ENCODE measurements around the gene GJA4.

GJA4 gene

DNA sequence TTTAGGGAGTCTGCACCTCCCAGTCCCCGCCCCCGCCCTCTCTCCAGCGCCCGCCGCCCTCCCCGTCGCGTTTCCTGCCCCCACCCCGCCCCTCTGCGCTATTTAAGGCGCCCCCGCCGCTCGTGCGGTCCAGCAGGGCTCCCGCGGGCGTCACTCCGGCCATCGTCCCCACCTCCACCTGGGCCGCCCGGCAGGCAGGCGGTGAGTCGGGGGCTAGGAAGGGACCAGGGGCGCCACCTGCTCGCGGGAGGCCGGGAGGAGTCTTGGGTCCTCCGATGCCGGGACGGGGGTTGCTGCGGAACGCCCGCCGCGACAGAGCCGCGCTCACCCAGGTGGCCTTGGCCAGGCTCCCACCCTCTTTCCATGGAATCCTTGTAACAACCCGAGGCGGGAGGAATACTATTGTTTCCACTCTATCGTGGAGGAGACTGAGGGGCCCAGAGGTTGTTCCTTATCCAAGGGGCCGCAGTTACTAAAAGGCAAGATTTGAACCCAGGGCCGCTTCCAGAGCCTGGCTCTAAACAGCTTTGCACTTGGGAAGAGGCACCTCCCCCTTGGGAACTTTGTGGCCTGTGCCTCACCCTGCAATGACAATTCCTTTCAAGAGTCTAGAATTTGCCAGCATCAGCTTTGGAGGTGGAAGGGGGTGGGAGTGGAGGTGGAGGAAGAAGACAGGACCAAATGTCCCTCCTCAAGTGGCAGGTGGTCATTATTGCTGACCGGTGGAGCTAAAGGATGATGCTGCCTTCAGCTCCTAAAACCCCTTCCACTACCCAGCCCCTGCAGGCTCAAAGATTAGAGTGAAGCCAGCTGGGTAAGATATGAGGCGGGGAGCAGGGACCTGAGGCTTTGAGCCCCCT, at the start of gene GJA4:
Gene GJA4 (plus strand): TSS at position 132 of the 860 bp plus-strand sequence. CDS start 1,215 bp downstream, outside the sequence.
- DNase-seq (ENCODE audit: low read depth): no peak

DNA sequence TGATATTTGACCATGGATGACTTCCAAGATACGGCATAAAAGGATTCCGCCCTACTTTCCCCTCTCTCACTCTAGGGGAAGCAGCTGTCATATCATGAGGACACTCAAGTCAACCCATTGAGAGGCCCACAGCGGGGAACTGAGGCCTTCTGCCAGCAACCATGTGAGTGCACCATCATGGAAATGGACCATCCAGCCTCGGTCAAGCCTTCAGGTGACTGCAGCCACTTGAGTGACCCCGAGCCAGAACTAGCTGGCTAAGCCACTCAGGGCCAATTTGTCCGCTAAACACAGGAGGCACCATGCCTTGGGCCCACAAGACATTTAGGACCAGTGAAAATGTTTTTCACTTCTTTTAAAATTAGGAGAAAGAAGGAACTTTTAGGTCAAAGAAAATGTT, 49.0 kb upstream of the GJA4 start:
- no peak for DNase-seq (ENCODE audit: low read depth)

DNA sequence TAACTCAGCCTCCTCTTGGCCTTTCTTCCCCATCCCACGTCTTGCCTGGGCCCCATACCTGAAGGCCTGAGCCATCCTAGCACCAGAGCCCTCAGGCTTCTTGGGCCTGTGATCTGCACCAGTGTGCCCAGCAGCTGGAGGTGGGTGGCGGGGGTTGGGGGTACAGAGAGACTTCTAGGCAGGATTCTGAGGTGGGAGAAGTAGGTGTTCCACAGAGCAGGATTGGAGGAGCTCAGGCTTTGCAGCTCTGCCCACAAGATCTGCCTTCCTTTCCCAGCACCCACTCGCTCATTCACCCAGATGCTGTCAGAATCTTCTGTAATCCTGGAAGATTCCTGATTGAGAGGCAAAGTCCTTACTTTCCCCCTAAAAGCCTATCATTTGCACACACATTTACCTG, 47.9 kb upstream of the GJA4 start:
- no peak for DNase-seq (ENCODE audit: low read depth)

DNA sequence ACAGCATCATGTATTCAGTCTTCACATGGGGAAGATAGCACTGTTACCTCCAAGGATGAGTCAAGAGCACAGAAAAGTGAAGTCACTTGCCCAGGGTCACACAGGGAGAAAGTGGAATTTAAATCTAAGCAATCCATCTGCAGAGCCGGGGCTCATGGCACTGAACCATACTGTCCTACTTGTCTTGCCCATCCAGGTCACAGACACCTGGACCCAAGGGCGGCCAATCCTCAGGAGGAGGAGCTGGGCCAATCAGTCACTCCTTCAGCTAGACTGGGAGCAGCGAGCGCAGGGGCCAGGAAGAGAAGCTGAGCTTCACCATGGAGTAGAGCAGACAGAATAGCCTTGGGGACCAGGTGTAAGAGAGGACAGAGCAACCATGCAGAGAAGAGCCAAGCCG, 47.1 kb upstream of the GJA4 start:
- no peak for DNase-seq (ENCODE audit: low read depth)

DNA sequence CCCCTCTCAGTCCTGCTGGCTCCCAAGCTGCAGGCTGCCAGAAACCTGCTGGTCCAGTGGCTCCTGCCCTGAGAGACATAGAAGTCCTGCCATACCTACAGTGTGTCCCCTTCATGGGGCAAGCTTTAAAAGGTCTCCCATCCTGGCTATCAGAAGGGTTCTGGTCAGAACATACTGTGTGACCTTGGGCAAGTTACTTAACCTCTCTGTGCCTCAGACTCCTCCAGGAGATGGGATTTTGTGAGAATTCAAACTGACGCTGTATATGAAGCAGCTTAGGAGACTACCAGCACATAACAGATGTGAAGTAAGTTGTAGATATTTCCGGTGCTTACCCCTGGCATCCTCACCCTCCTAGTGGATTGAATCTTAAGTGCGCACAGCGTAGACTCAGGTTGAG, 46.7 kb upstream of the GJA4 start:
- no peak for DNase-seq (ENCODE audit: low read depth)

DNA sequence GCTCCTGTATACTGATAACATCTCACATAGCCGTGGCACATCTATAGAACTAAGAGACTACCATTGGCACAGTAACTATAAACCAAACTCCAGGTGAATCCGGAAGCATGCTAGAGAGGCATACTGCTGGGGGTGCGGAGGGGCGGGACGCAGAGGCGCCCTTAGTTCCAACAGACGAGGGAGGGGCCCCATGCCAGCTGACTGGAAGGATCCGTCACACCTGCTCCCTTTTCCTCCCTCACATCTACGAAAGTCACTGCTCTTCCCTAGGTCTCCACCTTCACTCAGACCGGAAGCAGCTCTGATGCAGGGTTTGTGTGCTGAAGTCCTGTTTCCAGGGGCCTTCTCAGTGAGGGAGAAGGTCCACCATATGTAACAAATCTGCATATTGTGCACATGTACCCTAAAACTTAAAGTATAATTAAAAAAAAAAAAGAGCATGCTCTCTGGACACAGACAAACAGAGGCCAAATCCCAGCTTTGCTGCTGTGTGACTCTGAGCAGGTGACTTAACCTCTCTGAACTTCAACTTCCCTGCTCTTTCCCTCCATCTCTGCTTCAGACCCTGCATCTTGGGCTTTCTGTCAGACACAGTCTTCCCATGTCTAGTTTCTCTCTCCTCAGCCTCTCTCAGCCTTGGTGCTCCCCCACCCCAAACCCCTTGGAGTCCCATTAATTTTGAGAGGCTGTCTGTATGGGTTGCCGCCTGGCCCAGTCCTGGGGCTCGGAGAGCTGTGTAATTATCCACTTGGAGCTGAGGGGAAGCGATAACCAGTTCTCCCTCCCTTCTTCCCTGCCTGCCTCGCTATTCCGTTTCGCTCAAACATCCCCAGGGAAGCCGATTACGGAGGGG, 45.8 kb upstream of the GJA4 start:
- DNase-seq (ENCODE audit: low read depth): no peak

DNA sequence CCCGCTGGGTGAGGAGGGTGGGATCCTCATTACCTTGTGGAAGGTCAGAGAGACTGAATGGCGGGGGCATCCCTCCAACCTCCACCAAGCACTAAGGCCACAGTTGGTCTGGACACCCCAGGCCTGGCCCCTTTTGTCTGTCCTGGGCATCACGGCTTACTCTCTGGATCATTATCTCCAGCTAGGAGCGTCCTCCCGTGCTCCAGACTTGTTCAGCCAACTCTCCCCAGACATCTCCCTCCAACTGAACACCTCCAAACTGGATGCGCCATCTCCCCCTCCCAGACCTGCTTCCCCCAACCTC, 45.2 kb upstream of the GJA4 start:
- no peak for DNase-seq (ENCODE audit: low read depth)

DNA sequence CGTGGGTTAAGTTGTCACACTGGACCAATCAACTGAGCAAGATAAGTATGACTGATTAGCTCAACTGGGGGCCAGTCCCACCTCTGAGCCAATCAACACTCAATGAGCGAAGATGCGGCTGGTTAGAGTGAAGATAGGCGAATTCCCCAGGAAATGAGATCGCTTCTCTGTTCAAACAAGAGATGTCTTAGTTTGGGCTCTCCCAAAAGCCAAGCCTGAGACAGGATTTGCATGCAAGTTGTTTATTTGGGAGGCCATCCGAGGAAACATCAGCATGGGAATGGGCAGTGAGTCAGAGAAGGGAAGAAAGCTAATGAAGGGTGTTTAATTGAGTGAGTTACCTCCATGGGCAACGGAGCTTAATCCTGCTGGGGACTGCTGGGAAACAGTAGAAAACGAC, 42.8 kb upstream of the GJA4 start:
- DNase-seq (ENCODE audit: low read depth): no peak

DNA sequence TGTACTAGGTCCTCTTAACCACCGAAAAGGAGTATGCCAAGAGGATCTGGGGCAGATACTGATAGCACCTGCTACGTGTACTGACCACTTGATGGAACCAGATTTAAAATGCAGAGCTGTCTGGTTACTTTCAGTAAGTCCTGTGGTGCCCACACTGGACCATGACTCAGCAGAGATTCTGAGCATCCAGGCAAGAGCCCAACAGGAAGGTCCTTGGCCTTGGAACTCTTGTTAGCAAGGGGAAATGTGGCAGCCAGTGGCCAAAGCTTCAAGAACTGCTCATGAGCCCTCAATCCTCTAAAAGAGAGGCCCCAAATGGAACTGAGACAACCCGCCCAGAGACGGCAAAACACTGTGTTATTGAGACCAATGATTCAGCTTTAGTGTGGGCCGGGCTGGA, 42.2 kb upstream of the GJA4 start:
- DNase-seq (ENCODE audit: low read depth): no peak

DNA sequence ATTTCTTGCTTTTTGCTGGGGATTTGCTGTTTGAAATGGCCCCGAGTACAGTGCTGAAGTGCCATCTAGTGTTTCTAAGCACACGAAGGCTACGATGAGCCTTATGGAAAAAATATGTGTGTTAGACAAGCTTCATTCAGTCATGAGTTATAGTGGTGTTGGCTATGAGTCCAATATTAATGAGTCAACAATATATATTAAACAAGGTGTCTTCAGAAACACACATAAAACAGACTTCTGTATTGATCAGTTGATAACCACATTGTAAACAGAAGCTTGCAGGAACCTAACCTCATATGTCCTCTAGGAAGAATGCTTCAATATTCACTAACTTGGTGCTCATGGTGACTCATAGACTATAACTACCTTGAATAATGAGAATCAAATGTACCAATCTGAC, 39.6 kb upstream of the GJA4 start:
- DNase-seq (ENCODE audit: low read depth): no peak

DNA sequence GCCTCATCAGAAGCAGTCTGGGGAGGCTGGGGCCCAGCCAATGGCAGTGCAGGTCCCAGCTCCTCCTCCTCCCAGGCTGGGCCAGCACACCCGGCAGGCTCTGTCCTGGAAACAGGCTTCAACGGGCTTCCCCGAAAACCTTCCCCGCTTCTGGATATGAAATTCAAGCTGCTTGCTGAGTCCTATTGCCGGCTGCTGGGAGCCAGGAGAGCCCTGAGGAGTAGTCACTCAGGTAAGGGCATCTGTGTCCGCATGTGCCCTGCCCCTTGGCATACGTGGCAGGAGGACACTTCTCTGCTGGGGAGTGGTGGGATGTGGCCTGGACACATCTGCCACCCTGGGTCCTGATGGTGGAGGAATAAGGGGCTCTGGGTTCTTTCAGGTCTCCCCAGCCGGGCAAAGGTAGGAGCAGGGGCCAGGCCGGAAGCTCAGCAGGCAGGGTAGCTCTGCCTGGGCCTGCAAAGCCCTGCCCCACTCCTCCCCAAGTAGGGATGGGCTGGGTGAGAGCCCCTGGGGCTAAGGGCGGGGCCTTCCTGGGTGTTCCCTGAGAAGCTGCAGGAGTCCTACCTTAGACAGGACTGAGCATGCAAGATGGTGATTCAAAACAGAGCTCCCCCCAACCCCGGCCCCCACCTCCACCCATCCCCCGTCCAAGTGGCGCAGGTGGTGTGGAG, 37.7 kb upstream of the GJA4 start, which contains the start of gene GJB5:
Gene GJB5 (plus strand): TSS at position 84 of the 674 bp plus-strand sequence. CDS start 2,284 bp downstream, outside the sequence.
- DNase-seq (ENCODE audit: low read depth): no peak

DNA sequence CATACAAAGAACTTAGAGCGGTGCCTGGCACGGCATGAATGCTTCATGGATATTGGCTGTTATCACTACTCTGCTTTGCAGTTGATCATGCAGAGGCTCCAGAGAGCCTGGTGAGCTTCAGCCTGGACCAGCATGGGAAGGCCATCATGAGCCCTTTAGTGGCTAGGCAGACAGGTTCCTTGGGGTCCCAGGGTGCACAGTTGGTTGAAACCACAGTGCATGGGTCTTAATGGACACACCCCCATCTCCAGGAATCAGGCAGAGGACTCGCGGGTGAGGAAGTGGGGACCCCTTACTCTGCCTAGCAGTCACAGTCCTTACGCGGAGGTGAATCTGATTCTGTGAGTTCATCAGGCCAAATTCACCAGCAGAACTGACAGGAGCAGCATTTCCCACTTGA, 36.8 kb upstream of the GJA4 start:
- no peak for DNase-seq (ENCODE audit: low read depth)

DNA sequence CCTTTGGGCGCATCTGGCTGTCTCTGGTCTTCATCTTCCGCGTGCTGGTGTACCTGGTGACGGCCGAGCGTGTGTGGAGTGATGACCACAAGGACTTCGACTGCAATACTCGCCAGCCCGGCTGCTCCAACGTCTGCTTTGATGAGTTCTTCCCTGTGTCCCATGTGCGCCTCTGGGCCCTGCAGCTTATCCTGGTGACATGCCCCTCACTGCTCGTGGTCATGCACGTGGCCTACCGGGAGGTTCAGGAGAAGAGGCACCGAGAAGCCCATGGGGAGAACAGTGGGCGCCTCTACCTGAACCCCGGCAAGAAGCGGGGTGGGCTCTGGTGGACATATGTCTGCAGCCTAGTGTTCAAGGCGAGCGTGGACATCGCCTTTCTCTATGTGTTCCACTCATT, 35.4 kb upstream of the GJA4 start:
- DNase-seq (ENCODE audit: low read depth): no peak

DNA sequence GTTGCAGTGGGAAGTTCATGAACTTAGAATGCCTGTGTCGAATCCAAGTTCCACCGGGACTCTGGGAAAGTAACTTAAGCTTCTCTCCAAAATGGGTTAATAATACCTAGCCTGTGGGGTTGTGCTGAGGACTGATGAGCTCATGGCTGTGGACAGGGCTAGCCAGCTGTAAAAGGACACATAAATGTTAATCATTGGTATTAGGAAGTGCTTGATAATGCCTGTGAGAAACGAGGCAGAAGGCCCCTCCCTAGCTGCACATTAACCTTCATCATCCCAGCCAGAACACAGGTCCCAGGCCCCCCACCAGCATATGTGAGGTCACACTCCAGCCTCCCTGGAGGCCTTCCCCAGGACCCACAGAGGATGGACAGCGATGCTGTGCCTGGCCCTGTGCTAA, 34.0 kb upstream of the GJA4 start:
- DNase-seq (ENCODE audit: low read depth): no peak

DNA sequence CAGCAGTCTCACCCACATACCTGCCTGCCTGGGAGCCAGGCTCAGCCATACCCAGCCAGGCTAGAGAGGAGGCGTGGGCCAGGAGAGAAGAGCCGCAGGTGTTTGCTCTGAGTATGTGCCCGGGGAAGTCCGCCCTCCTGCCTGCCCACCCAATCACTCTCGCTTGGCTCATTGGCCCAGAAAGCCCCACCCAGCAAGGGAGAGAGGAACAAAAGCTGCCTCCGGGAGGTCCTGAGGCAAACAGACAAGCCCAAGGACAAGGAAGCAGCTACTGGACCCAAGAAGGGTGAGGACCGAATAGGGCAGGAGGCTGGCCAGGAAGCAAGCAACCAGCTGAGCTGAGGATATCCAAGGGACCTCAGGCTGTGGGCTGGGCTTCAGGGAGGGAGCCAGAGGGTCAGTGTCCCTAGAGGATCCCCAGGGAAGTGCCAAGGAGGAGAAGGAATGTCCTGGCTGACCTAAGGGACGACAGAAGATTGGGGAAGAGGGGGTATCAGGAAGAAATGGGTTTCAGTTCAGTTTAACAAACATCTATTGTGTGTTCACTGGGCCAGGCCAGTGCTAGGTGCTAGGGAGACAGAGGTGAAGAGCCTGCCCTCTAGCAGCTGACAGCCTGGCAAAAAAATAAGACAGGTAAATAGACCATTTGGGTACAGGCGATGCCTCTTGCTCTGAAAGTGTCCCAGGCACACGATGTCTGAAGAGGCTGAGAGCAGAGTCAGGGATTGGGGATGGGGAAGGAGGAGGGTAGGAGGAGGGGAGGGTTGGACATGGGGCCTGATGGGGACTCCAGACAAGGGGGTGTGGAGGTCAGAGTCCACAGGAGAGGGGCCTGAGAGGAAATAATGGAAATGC, 33.1 kb upstream of the GJA4 start, which contains the start of gene GJB4:
Gene GJB4 (plus strand): TSS at position 238 of the 855 bp plus-strand sequence. CDS start 1,515 bp downstream, outside the sequence.
- DNase-seq (ENCODE audit: low read depth): no peak

DNA sequence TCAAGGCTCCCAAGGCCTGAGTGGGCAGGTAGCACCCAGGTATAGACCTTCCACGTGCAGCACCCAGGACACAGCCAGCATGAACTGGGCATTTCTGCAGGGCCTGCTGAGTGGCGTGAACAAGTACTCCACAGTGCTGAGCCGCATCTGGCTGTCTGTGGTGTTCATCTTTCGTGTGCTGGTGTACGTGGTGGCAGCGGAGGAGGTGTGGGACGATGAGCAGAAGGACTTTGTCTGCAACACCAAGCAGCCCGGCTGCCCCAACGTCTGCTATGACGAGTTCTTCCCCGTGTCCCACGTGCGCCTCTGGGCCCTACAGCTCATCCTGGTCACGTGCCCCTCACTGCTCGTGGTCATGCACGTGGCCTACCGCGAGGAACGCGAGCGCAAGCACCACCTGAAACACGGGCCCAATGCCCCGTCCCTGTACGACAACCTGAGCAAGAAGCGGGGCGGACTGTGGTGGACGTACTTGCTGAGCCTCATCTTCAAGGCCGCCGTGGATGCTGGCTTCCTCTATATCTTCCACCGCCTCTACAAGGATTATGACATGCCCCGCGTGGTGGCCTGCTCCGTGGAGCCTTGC, 31.5 kb upstream of the GJA4 start:
- DNase-seq (ENCODE audit: low read depth): no peak

DNA sequence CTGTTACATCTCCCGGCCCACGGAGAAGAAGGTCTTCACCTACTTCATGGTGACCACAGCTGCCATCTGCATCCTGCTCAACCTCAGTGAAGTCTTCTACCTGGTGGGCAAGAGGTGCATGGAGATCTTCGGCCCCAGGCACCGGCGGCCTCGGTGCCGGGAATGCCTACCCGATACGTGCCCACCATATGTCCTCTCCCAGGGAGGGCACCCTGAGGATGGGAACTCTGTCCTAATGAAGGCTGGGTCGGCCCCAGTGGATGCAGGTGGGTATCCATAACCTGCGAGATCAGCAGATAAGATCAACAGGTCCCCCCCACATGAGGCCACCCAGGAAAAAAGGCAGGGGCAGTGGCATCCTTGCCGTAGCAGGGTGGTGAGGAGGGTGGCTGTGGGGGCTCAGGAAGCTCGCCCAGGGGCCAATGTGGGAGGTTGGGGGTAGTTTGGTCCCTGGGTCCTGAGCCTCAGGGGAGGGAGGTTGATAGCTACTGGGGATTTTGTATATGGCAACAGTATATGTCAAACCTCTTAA, 31.0 kb upstream of the GJA4 start:
- no peak for DNase-seq (ENCODE audit: low read depth)

DNA sequence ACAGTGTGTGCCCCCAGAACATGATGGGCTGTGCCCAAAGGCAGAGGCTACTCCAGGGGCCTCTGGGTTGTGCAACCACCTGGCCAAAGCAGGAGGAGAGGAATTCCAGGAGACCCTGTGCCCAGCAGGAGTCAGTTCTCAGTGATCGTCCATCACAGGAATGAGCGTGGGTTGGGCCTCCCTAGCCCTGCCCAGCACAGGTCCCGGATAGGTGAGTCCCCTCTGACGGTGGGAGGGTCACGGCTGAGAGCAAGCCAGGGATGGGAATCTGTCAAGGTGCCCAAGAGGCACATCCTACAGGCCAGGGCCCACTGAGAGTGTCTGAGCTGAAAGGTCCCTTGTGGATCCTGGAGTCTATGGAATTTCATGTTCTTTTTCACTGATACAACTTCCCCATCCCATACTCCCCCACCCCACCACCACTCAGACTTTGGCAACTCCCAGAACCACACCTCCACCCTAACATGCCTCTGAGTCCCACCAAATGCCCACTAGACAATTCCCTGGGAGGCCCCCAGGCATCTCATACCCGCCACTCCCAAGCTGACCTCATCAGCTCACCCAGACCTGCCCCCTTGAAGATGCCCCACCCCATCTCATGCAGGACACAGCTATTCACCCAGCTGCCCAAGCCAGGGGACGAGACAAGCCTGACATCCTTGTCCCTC, 30.2 kb upstream of the GJA4 start:
- no peak for DNase-seq (ENCODE audit: low read depth)

DNA sequence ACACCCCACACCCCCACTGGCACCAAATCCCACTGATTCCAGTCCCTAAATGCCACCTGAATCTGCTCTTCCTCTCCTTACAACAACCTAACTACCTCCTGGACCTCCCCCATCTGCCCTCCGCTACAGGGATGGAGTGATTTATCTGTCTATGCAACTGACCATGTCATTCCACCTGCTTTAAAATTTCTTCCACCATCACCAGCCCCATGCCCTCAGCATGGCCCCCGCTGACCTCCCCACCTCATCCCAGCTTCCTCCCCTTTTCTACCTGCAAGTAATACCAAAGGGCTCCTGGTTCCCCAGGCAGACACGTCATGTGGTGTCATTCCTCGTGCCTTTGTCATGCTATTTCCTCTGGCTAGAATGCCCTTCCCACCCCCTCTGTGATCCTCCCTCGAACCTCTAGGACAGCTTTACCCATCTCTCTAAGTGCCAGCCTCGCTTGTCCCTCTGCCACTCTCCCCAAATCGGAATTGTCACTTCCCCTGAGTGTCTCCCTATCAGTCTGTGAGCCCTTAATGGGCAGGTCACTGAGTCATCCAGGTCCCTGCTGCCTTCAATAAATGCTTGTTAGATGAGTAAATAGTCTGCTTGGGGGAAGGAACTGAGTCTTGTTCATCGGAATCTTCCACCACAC, 29.5 kb upstream of the GJA4 start:
- DNase-seq (ENCODE audit: low read depth): no peak

DNA sequence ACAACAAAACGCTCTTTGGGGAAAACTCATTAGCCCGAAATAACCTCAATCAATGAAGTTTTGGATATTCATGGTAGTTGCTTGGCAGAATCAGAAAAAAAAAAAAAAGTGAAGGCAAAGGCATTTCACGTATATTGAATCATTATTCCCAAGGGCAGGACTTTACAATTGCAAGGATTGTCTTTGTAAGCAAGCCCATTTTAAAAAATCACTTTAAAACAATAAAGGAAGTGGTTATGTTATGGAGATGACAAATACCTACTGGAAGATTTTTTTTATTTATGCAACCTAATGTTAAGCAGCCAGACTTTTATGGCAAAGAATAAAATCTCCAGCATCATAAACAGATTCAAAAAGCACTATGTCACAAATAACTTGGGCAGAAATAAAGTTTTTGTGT, 23.9 kb upstream of the GJA4 start:
- DNase-seq (ENCODE audit: low read depth): no peak

Data from stimulated activated CD8-positive, alpha-beta memory T cell treated with anti-CD3 and anti-CD28 coated beads, Interleukin-7, amount 100 ng/mL, for 24 hours (primary cell).